CD14-positive monocyte (primary cell): ENCODE measurements around the gene MAST4. TPM values are rescaled to one million over a fixed set of nuclear protein-coding genes. Genes with fewer than 3 reads are reported as not detected.

Experiments used
- DNase-seq, 3 donors: peaks; one replicate each; pipeline ENCODE4 v3.0.0-alpha.2; 2011 to 2022
- H2AFZ ChIP-seq: 2 replicates; pipeline ENCODE4 v1.6.0; 2012; ENCODE audit warnings: mild to moderate bottlenecking, low read depth, low read length, inconsistent platforms; ENCODE audit not compliant: insufficient read depth, poor library complexity, severe bottlenecking
- H3K27ac ChIP-seq, 2 donors: 1 replicate in 1 of 2; 2 replicates in 1 of 2; pipeline ENCODE4 v1.5.1; 2012 to 2013; ENCODE audit warnings: low read length in 2 of 2, control low read depth in 1 of 2, inconsistent platforms in 1 of 2, low read depth in 1 of 2, mild to moderate bottlenecking in 1 of 2
- H3K27me3 ChIP-seq, 2 donors: one replicate each; pipeline versions ENCODE4 v1.6.0 to v1.6.1; 2011 to 2013; ENCODE audit warnings: low read length in 2 of 2; ENCODE audit not compliant: control insufficient read depth in 2 of 2, insufficient read depth in 2 of 2
- H3K36me3 ChIP-seq, 2 donors: replicated peaks in 1 of 2; 1 replicate in 1 of 2; 2 replicates in 1 of 2; pipeline versions ENCODE4 v1.5.1 to v1.6.1; 2012 to 2013; ENCODE audit warnings: low read length in 2 of 2, control low read depth in 1 of 2, inconsistent platforms in 1 of 2, mild to moderate bottlenecking in 1 of 2; ENCODE audit not compliant: insufficient read depth in 2 of 2, control insufficient read depth in 1 of 2
- H3K4me1 ChIP-seq, 2 donors: 1 replicate in 1 of 2; 2 replicates in 1 of 2; pipeline versions ENCODE4 v1.5.1 to v1.6.1; 2012 to 2013; ENCODE audit warnings: low read length in 2 of 2, control low read depth in 1 of 2, inconsistent platforms in 1 of 2, mild to moderate bottlenecking in 1 of 2, moderate library complexity in 1 of 2; ENCODE audit not compliant: insufficient read depth in 2 of 2, control insufficient read depth in 1 of 2
- H3K4me2 ChIP-seq: replicated peaks from 2 replicates; pipeline ENCODE3; 2012; ENCODE audit warnings: low read length, moderate library complexity, mild to moderate bottlenecking; ENCODE audit not compliant: poor library complexity, severe bottlenecking; ENCODE audit errors: extremely low read depth
- H3K4me3 ChIP-seq, 3 experiments: fragments of 200-600 bp in 1 of 3; sonication (generic) in 1 of 3; replicated peaks in 1 of 3; 1 replicate in 2 of 3; 2 replicates in 1 of 3; pipeline ENCODE4 v1.5.1; 2011 to 2013; ENCODE audit warnings: low read length in 3 of 3, mild to moderate bottlenecking in 3 of 3, control low read depth in 2 of 3, low read depth in 2 of 3, inconsistent platforms in 1 of 3, moderate library complexity in 1 of 3
- H3K79me2 ChIP-seq: 2 replicates; pipeline ENCODE4 v1.6.0; 2012; ENCODE audit warnings: mild to moderate bottlenecking, control low read depth, inconsistent platforms, low read length, moderate library complexity; ENCODE audit not compliant: insufficient read depth
- H3K9ac ChIP-seq: 2 replicates; pipeline ENCODE4 v1.6.0; 2017; ENCODE audit warnings: low read length, mild to moderate bottlenecking; ENCODE audit not compliant: insufficient read depth, poor library complexity, severe bottlenecking
- H3K9me3 ChIP-seq, 2 donors: replicated peaks in 1 of 2; 1 replicate in 1 of 2; 2 replicates in 1 of 2; pipeline versions ENCODE4 v1.5.1 to v1.6.1; 2012 to 2013; ENCODE audit warnings: low read length in 2 of 2, control low read depth in 1 of 2; ENCODE audit not compliant: control insufficient read depth in 1 of 2, insufficient read depth in 1 of 2
- H4K20me1 ChIP-seq: 2 replicates; pipeline ENCODE4 v1.6.0; 2012; ENCODE audit warnings: mild to moderate bottlenecking, low read length, control low read depth, moderate library complexity; ENCODE audit not compliant: insufficient read depth
- H3K27ac Mint-ChIP-seq, 7 donors: one replicate each; pipeline ENCODE4 v1.8.0; 2020; ENCODE audit warnings: mild to moderate bottlenecking in 7 of 7, mixed read lengths in 7 of 7, moderate library complexity in 6 of 7, inconsistent platforms in 2 of 7
- H3K27me3 Mint-ChIP-seq, 3 donors: one replicate each; pipeline ENCODE4 v1.8.0; 2021 to 2022; ENCODE audit warnings: low read depth in 3 of 3, mild to moderate bottlenecking in 3 of 3, mixed read lengths in 3 of 3, moderate library complexity in 3 of 3, inconsistent platforms in 1 of 3
- H3K36me3 Mint-ChIP-seq, 2 donors: one replicate each; pipeline ENCODE4 v1.8.0; 2020; ENCODE audit warnings: mixed read lengths in 2 of 2, inconsistent platforms in 1 of 2, mild to moderate bottlenecking in 1 of 2
- H3K4me1 Mint-ChIP-seq: one replicate; pipeline ENCODE4 v1.8.0; 2020; ENCODE audit warnings: mild to moderate bottlenecking, mixed read lengths
- H3K4me3 Mint-ChIP-seq, 2 donors: one replicate each; pipeline ENCODE4 v1.8.0; 2020; ENCODE audit warnings: mild to moderate bottlenecking in 2 of 2, mixed read lengths in 2 of 2, moderate library complexity in 1 of 2
- H3K9me3 Mint-ChIP-seq, 7 donors: one replicate each; pipeline ENCODE4 v1.8.0; 2020 to 2022; ENCODE audit warnings: mixed read lengths in 7 of 7, mild to moderate bottlenecking in 6 of 7, moderate library complexity in 6 of 7, inconsistent platforms in 2 of 7
- CTCF ChIP-seq: fragments of 200-600 bp; IDR thresholded peaks from one replicate; pipeline ENCODE4 v1.8.0; 2022; ENCODE audit warnings: antibody characterized with exemption, mild to moderate bottlenecking
- WGBS: methylation state at CpG from one replicate; pipeline ENCODE4 v1.1.5; 2013; ENCODE audit warnings: missing lambda C conversion rate; ENCODE audit not compliant: insufficient coverage; 5-methylcytosine and 5-hydroxymethylcytosine counted together
- intact Hi-C, 2 donors: fragments of 100-400 bp; cut with micrococcal nuclease; formaldehyde crosslinking; loops; one replicate each; pipeline versions ENCODE4 v1.15.0 to v1.15.1; 2023
- polyA plus RNA-seq, 3 donors: library from polyadenylated mRNA; depleted of rRNA in 1 of 3; unstranded in 2 of 3; stranded (reverse) in 1 of 3; fragments of 300-500 nt in 2 of 3; fragments of >200 nt in 1 of 3; fragmentation: Illumina TruSeq in 2 of 3; gene quantifications; 1 replicate in 2 of 3; 2 replicates in 1 of 3; pipeline ENCODE4 v1.2.3, GENCODE V29; 2012 to 2021

The MAST4 gene
- polyA plus RNA-seq, 3 donors = 0.03 to 0.24 TPM; not detected in 1

GRCh38 chr5:67141644-67142043, 545.5 kb downstream of the MAST4 start:
- H3K4me3 Mint-ChIP-seq = no peak overlapping the region
- no peak overlapping the region for H2AFZ ChIP-seq
- no peak for DNase-seq
- H3K36me3 Mint-ChIP-seq = no peaks in the 10 kb centered on the region
- H3K79me2 ChIP-seq = no peaks in the 10 kb centered on the region
- H3K9me3 Mint-ChIP-seq = peaks cover 0 to 3% (median 0%) of the 10 kb centered on the region in 7 donors
- intact Hi-C loops = no loop called here
- no peaks in the 10 kb centered on the region for H3K27me3 ChIP-seq
- H4K20me1 ChIP-seq = no peaks in the 10 kb centered on the region
- H3K9me3 ChIP-seq = no peaks in the 10 kb centered on the region
- no peaks in the 10 kb centered on the region for H3K36me3 ChIP-seq
- H3K4me3 ChIP-seq = no peak overlapping the region
- no peak overlapping the region for H3K27ac Mint-ChIP-seq
- H3K4me1 Mint-ChIP-seq = peaks cover 3% of the 10 kb centered on the region
- no peak for TF ChIP-seq CTCF
- H3K9ac ChIP-seq = no peak overlapping the region
- no peak overlapping the region for H3K4me2 ChIP-seq
- no peak overlapping the region for H3K27ac ChIP-seq
- peaks cover 0 to 4% of the 10 kb centered on the region in 2 donors for H3K4me1 ChIP-seq
- peaks cover 0 to 2% (median 0%) of the 10 kb centered on the region in 3 donors for H3K27me3 Mint-ChIP-seq

- Histone ChIP-seq H3K4me3 (no peak overlapping the region), H3K4me1 (peaks cover 0 to 6% of the 10 kb centered on the region in 2 donors), H3K27ac (no peak overlapping the region), H3K9ac (no peak overlapping the region), H3K27me3 (no peaks in the 10 kb centered on the region), H3K79me2 (no peaks in the 10 kb centered on the region), H4K20me1 (no peaks in the 10 kb centered on the region), H3K9me3 (no peaks in the 10 kb centered on the region), H3K4me2 (no peak overlapping the region), H3K36me3 (no peaks in the 10 kb centered on the region), H2AFZ (no peak overlapping the region)
- peaks cover 0 to 2% (median 0%) of the 10 kb centered on the region in 3 donors for H3K27me3 Mint-ChIP-seq
- 95% methylated on average over 5 of the region's 8 CpGs for WGBS
- peaks cover 5% of the 10 kb centered on the region for H3K4me1 Mint-ChIP-seq
- no peaks in the 10 kb centered on the region for H3K36me3 Mint-ChIP-seq
- no peak overlapping the region for H3K27ac Mint-ChIP-seq
- H3K4me3 Mint-ChIP-seq = no peak overlapping the region
- no peak for DNase-seq
- intact Hi-C loops = no loop called here
- no peak for TF ChIP-seq CTCF
- H3K9me3 Mint-ChIP-seq = peaks cover 0 to 3% (median 0%) of the 10 kb centered on the region in 7 donors
These were observed 546.6 kb downstream of the MAST4 start for GRCh38 chr5:67142816-67143215.
